Vagina (tissue), 2 donors: ENCODE results near the gene OR6K6. TPM values are rescaled to one million over a fixed set of nuclear protein-coding genes. Genes with fewer than 3 reads are reported as not detected.

Source experiments
- DNase-seq, 2 donors: peaks; one replicate each; pipeline ENCODE4 v3.0.0-alpha.2; 2017; ENCODE audit errors: extremely low spot score in 2 of 2
- H3K27ac ChIP-seq: fragments of 200-600 bp; sonication (generic); one replicate; pipeline ENCODE4 v1.5.1; 2019
- H3K27me3 ChIP-seq: fragments of 200-600 bp; sonication (generic); one replicate; pipeline ENCODE4 v1.5.1; 2019
- H3K36me3 ChIP-seq, 2 donors: fragments of 200-600 bp; sonication (generic); one replicate each; pipeline ENCODE4 v1.5.1; 2017 to 2019
- H3K4me1 ChIP-seq: fragments of 200-600 bp; sonication (generic); one replicate; pipeline ENCODE4 v1.5.1; 2019
- H3K4me3 ChIP-seq, 2 donors: fragments of 200-600 bp; sonication (generic); 1 replicate in 1 of 2; 2 replicates in 1 of 2; pipeline ENCODE4 v1.5.1; 2016 to 2019
- H3K9me3 ChIP-seq: fragments of 200-600 bp; sonication (generic); one replicate; pipeline ENCODE4 v1.5.1; 2019
- POLR2A ChIP-seq, 2 donors: fragments of 450-650 bp; IDR thresholded peaks; one replicate each; pipeline ENCODE4 v1.6.1; 2017; ENCODE audit warnings: antibody characterized with exemption in 2 of 2, mild to moderate bottlenecking in 2 of 2, moderate library complexity in 2 of 2
- POLR2AphosphoS5 ChIP-seq, 2 donors: sonication (generic); formaldehyde crosslinking; IDR thresholded peaks; one replicate each; pipeline ENCODE4 v1.9.0; 2017; ENCODE audit warnings: antibody characterized with exemption in 2 of 2, mild to moderate bottlenecking in 2 of 2, low read depth in 1 of 2; ENCODE audit not compliant: insufficient read depth in 1 of 2
- intact Hi-C: fragments of 100-400 bp; cut with DNase I; formaldehyde crosslinking; loops from one replicate; pipeline ENCODE4 v1.15.1; 2023
- total RNA-seq: library from RNA; depleted of rRNA; stranded (reverse); fragments of >200 nt; gene quantifications from one replicate; pipeline ENCODE4 v1.2.3, GENCODE V29; 2016
- TF ChIP-seq, protein P1 (sequence below), 3 experiments: fragments of 450-650 bp in 2 of 3; fragments of 200-600 bp in 1 of 3; sonication (generic) in 1 of 3; IDR thresholded peaks; one replicate each; pipeline ENCODE4 v1.5.1; 2017 to 2019; ENCODE audit warnings: antibody characterized with exemption in 3 of 3, mild to moderate bottlenecking in 2 of 3, moderate library complexity in 2 of 3

OR6K6 gene
- total RNA-seq, 1 donor from 2014 or later = not detected

DNA sequence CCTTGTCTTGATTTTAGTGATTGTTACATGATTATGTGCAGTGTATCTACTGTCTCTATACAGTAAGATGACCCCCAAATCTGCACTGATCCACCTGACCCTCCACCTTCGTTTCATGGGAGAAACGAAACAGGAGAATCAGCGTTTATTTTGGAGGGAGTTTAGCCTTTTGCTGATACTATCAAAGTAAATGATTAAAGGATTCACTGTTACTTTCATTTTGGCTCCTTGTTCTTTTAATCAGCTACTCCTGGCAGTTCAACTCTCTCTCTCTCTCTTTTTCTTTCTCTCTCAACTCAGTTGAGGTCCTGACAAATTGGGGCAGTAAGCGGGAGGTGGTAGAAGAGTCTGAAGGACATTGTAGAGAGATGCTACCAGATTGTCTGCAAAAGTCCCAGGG lies 24.1 kb upstream of the OR6K6 start:
- Histone ChIP-seq H3K36me3 (no peaks in the 10 kb centered on the region), H3K4me3 (no peak overlapping the region), H3K27ac (no peak overlapping the region), H3K27me3 (no peaks in the 10 kb centered on the region), H3K9me3 (no peaks in the 10 kb centered on the region), H3K4me1 (no peaks in the 10 kb centered on the region)
- no peak for DNase-seq
- TF ChIP-seq, protein P1, sequence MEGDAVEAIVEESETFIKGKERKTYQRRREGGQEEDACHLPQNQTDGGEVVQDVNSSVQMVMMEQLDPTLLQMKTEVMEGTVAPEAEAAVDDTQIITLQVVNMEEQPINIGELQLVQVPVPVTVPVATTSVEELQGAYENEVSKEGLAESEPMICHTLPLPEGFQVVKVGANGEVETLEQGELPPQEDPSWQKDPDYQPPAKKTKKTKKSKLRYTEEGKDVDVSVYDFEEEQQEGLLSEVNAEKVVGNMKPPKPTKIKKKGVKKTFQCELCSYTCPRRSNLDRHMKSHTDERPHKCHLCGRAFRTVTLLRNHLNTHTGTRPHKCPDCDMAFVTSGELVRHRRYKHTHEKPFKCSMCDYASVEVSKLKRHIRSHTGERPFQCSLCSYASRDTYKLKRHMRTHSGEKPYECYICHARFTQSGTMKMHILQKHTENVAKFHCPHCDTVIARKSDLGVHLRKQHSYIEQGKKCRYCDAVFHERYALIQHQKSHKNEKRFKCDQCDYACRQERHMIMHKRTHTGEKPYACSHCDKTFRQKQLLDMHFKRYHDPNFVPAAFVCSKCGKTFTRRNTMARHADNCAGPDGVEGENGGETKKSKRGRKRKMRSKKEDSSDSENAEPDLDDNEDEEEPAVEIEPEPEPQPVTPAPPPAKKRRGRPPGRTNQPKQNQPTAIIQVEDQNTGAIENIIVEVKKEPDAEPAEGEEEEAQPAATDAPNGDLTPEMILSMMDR (IDR thresholded peaks at IDR 0.05) = no peak
- no peak for TF ChIP-seq POLR2A (IDR thresholded peaks at IDR 0.05)
- TF ChIP-seq POLR2AphosphoS5 (IDR thresholded peaks at IDR 0.05; ENCODE audit: insufficient read depth in 1 of 2, low read depth in 1 of 2) = no peak
- intact Hi-C loops = no loop called here

DNA sequence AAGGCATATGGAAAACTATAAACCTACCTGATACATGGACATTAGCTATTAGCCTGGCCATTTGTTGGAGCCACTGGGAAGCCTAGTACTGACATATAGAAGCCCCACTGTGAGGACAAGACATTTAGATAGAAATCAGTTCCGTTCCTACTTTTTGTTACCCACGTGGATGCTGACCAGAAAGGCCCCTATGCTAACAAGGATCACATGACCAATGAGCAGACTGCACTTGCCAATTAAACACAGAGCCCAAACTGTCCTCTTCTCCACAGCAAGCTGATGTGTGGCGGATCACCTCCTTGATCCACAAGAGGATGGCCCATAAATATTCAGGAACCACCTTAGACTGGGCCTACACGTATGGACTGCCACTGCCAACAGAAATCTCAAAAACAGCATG lies 22.8 kb upstream of the OR6K6 start:
- Histone ChIP-seq H3K4me3 (no peak overlapping the region), H3K36me3 (no peaks in the 10 kb centered on the region), H3K27ac (no peak overlapping the region), H3K4me1 (no peaks in the 10 kb centered on the region), H3K9me3 (no peaks in the 10 kb centered on the region), H3K27me3 (no peaks in the 10 kb centered on the region)
- no peak for DNase-seq
- no peak for TF ChIP-seq POLR2A (IDR thresholded peaks at IDR 0.05)
- TF ChIP-seq, protein P1 (IDR thresholded peaks at IDR 0.05) = no peak
- TF ChIP-seq POLR2AphosphoS5 (IDR thresholded peaks at IDR 0.05; ENCODE audit: insufficient read depth in 1 of 2, low read depth in 1 of 2) = no peak
- intact Hi-C loops = no loop called here

DNA sequence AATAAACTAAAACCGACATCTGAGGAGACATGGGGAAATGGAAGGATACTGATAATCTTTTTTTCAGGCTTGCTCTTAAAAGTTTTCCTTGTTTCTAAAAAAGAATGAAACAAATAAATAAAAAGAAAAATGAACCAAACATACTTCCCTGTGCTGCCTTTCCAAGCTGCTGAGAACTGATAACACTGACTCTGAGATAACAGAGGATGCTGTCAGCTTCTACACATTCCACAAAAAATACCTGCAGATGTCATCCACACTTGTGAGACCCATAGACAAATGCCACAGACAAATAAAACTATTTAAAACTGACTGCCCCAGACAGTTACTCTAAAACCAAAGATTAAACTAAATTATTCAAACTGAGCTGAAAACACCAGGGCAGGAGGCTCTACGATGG lies 22.0 kb upstream of the OR6K6 start:
- Histone ChIP-seq H3K9me3 (no peaks in the 10 kb centered on the region), H3K36me3 (no peaks in the 10 kb centered on the region), H3K27me3 (no peaks in the 10 kb centered on the region), H3K4me3 (no peak overlapping the region), H3K4me1 (no peaks in the 10 kb centered on the region), H3K27ac (no peak overlapping the region)
- TF ChIP-seq, protein P1 (IDR thresholded peaks at IDR 0.05) = no peak
- no peak for TF ChIP-seq POLR2A (IDR thresholded peaks at IDR 0.05)
- no peak for TF ChIP-seq POLR2AphosphoS5 (IDR thresholded peaks at IDR 0.05; ENCODE audit: insufficient read depth in 1 of 2, low read depth in 1 of 2)
- intact Hi-C loops = no loop called here
- DNase-seq = no peak

DNA sequence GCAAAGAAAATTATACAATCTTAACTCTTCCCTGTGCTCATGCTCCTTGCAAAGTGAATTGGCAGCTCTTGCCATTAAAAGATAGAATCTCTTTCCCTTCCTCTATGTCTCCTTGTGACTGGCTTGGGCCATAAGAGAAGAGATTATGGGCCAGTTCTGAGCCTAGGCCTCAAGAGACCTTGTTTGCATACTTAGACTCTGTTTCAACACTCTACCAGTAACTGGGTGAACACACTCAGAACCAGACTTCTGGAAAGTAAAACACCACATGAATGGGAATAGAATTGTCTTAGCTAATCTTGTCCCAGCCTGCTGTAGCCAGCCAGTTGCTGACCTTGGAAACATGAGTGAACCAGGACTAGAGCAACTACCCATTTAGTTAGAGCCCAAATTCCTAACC lies 18.7 kb upstream of the OR6K6 start:
- intact Hi-C loops = no loop called here
- H3K36me3 ChIP-seq = no peaks in the 10 kb centered on the region
- TF ChIP-seq POLR2A (IDR thresholded peaks at IDR 0.05) (no peak), POLR2AphosphoS5 (IDR thresholded peaks at IDR 0.05; ENCODE audit: insufficient read depth in 1 of 2, low read depth in 1 of 2) (no peak)
- TF ChIP-seq, protein P1 (IDR thresholded peaks at IDR 0.05) = no peak
- no peak for DNase-seq
- no peak overlapping the region for H3K27ac ChIP-seq
- H3K9me3 ChIP-seq = no peaks in the 10 kb centered on the region
- H3K4me3 ChIP-seq = no peak overlapping the region
- H3K27me3 ChIP-seq = no peaks in the 10 kb centered on the region
- H3K4me1 ChIP-seq = no peaks in the 10 kb centered on the region

DNA sequence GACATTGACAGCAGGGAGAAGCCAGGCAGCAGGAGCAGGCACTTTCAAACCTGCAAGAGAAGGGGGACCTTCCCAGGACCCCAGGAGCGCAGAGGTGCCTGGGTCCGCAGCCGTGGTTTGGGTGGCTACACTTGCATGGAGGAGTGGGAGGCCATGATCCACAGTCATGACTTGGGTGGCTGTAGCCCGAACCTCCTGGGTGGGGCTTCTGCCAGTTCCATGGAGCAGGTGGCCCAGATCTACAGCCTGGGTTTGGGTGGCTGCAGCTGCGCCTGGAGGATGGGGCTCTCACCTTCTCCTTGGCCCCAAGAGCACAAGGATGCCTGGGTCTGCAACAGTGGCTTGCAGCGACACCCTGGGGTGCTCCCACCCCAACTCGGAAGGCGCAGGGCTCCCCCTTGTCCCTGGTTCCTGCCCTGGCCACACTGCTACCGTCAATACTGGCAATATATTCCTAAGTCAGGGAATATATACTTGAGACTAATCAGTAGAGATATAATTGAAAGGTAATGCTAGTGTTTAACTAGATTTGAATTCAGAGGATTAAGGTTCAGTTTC lies 2.3 kb upstream of the OR6K6 start:
- Histone ChIP-seq H3K4me3 (no peak overlapping the region), H3K4me1 (no peaks in the 10 kb centered on the region), H3K36me3 (no peaks in the 10 kb centered on the region), H3K27me3 (no peaks in the 10 kb centered on the region), H3K9me3 (no peaks in the 10 kb centered on the region), H3K27ac (no peak overlapping the region)
- intact Hi-C loops = no loop called here
- DNase-seq = no peak
- TF ChIP-seq POLR2A (IDR thresholded peaks at IDR 0.05) = no peak
- TF ChIP-seq POLR2AphosphoS5 (IDR thresholded peaks at IDR 0.05; ENCODE audit: insufficient read depth in 1 of 2, low read depth in 1 of 2) = no peak
- TF ChIP-seq, protein P1 (IDR thresholded peaks at IDR 0.05) = no peak
